OCI-LY3 (cell line): ENCODE data around the gene DPT.

Source experiments
- CTCF ChIP-seq: fragments of 200-600, 300-600 bp; sonication (generic); IDR thresholded peaks from 2 replicates; pipeline ENCODE4 v1.5.1; 2014; ENCODE audit warnings: antibody characterized with exemption, low read length, low read depth
- EZH2phosphoT487 ChIP-seq: fragments of 200-600 bp; shearing (Covaris generic); IDR thresholded peaks from 2 replicates; pipeline ENCODE4 v1.6.1; 2018; ENCODE audit warnings: antibody characterized with exemption, mixed run types, low read depth

GRCh38 chr1:168733241-168733640 is 4.2 kb upstream of the DPT start:
- TF ChIP-seq CTCF, result no peak
- no peak for TF ChIP-seq EZH2phosphoT487
